Middle frontal gyrus (tissue), 1 donor: ENCODE results near the gene NLGN1.

Experiments used
- DNase-seq: peaks from one replicate; pipeline ENCODE4 v3.0.0-alpha.2; 2015; ENCODE audit warnings: low spot score; ENCODE audit errors: extremely low spot score

The NLGN1 gene

GRCh38 chr3:173755161-173755560 is 357.6 kb downstream of the NLGN1 start:
- no peak for DNase-seq

DNA sequence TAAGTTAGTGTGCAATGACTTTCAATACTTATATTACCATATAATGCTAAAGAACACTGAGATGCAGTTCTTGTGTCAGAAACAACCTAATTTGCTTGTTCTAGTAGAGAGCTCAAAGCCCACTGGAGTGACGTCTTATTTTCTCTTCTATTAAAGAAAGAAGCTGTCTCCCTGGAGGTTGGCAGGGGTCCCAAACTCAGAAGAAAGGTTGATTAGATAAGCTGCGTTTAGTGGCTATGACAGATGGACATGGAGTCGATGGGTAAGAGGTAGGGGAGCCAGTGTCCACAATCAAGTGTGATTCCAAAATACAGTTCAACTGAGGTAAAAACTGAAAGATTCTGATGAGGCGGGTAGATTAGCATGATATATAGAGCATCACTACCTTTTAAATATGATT is 363.6 kb downstream of the NLGN1 start:
- no peak for DNase-seq

- DNase-seq = no peak
Measured at GRCh38 chr3:173762501-173762900, 365.0 kb downstream of the NLGN1 start.

GRCh38 chr3:173770011-173770410 is 372.5 kb downstream of the NLGN1 start:
- DNase-seq = no peak

GRCh38 chr3:173770796-173771573 is 373.4 kb downstream of the NLGN1 start:
- DNase-seq = no peak

- DNase-seq = no peak
Measured at GRCh38 chr3:173773800-173774199, 376.3 kb downstream of the NLGN1 start.

- DNase-seq = no peak
Measured at GRCh38 chr3:173774294-173774693, 376.8 kb downstream of the NLGN1 start.

DNA sequence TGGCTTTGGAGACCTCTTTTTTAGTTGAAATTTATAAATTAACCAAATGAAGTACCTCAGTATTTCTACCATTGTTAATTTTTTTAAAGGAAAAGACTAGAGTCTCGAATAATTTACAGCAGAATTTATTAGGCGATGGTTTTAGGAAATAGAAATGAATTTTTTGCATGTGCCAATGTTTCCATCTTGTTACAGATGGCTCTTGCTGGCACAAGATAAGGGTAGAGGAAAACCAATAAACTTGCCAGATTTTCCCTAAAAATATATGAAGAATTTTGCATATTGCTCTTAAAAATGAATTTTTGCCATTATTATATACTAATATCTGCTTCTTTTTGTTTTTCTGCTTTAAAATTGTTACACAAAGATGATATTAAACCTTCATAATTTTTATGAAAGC is 380.7 kb downstream of the NLGN1 start:
- no peak for DNase-seq

- no peak for DNase-seq
Measured at GRCh38 chr3:173780067-173780466, 382.5 kb downstream of the NLGN1 start.

GRCh38 chr3:173785004-173785403 is 387.5 kb downstream of the NLGN1 start:
- DNase-seq = no peak

- no peak for DNase-seq
Measured at GRCh38 chr3:173789530-173790162, 392.1 kb downstream of the NLGN1 start.

DNA sequence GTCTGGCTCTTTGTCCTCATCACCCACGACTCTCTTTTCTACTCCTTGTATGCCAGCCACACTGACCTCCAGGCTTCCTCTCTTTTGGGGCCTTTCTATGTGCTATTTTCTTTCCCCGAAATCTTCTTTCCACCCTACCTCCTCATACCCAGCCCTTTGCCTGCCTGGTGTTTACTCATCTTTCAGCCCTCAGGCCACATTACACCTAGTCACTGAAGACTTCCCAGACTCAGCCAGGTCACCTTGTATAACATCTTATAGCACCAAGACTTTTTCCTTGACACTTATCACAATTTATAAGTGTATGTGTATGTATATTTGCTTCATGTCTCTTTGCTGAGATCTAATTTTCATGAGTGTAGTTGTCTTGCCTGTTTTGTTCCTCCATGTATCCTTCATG is 396.4 kb downstream of the NLGN1 start:
- DNase-seq = no peak

DNA sequence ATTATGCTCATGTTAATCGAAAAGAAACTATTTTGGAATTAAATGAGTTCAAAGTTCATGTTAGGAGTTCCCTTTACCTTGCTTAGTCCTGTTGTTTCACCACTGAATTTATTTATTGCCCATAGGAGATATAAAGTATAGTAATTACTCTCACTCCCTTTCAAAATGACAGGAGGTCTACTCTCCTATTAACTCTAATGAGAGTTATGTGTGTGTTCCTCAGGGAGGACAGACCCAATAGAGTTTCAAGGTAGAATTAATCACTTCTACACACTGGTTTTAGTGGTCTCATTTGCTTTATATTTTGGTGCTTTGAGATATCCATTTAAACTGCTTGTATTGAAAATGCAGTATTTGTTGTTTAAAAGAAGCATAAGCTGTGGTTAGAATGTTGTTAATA is 398.9 kb downstream of the NLGN1 start:
- no peak for DNase-seq

DNA sequence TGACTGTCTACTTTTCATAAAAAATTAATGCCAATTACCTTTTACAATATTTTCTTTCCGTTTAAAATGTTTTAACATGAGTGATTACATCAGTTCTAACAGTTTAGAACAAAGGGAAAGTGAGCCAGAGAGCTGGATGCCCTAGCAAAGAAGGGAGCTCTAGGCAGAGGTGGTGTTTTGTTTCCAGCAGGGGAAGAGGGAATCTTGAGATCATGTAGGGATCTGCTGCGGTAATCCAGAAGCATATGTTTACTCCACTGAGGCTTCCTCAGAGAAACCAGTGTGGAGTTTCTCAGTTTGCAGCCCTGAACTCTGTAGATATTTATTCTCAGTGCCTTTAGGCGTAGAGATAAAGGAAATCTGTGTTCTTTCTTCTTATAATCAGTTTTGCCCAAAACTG is 399.3 kb downstream of the NLGN1 start:
- no peak for DNase-seq

DNA sequence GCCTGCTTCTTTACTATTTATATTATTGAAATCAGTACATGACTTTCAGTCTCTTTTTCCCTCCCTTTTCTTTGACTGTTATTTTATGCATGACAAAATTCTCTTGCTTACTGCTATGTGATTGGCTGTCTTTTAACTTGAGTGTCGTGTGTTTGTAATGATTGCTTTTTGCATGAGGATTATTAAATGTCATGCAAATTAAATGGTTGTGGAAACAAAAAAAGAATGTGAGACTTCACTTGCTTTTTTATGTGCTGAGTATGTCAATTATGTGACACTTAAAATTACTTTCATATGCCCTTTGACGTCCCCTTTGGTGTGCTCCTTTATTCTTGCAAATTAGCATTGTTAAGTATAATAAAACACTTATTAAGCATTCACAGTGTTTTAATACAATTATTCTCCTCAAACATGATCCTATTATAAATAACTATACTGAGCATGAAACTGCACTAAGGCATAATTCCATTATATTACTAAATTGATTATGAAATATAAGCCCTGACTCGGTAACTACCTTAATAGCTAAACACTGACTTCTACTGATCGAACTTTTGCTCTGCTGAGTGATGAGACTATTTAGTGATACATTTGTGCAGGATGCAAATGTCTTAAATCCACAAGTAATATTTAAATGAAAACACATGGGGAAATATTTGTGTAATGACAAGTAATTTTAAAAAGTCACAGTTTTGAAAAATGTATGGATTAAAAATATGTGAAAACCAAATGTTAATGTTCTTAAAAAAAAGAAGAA is 401.7 kb downstream of the NLGN1 start:
- no peak for DNase-seq

GRCh38 chr3:173800154-173800553 is 402.6 kb downstream of the NLGN1 start:
- DNase-seq = no peak

- DNase-seq = no peak
Measured at GRCh38 chr3:173814809-173815208, 417.3 kb downstream of the NLGN1 start.

- no peak for DNase-seq
Measured at GRCh38 chr3:173819368-173819767, 421.8 kb downstream of the NLGN1 start.

- no peak for DNase-seq
Measured at GRCh38 chr3:173823911-173824460, 426.4 kb downstream of the NLGN1 start.

- DNase-seq = no peak
Measured at GRCh38 chr3:173825730-173826129, 428.2 kb downstream of the NLGN1 start.

- DNase-seq = no peak
Measured at GRCh38 chr3:173826416-173826815, 428.9 kb downstream of the NLGN1 start.
